Measurements from ENCODE around the gene C1orf159. TPM values are rescaled to one million over a fixed set of nuclear protein-coding genes. Genes with fewer than 3 reads are reported as not detected.

Gene C1orf159
- total RNA-seq, 3 donors from 2014 or later: 22.3 to 27.6 (median 26.8) TPM

DNA sequence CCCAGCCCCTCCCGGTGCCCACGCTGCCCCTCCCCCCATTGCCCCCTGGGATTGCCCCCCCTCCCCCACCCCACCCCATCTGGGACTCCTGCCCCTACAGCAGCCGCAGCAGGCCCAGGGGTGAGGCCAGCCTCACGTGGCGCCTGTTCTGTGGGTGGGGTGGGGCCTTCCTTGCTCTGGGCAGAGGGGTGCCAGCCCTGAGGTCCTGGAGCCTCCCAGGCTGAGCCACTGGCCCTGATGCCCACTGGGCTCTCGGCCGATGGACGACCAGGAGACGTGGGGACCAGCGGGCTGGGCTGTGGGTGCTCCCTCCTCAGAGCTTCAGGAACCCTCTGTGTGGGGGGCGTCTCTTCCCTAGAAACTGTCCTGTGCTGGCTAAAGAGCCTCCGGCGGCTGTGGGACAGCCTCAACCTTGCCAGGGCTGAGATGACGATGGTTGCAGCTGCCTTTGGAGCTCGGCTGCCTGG lies 5.8 kb upstream of the C1orf159 start:
- peaks cover 6% of the 10 kb centered on the region for H3K27me3 Mint-ChIP-seq (ENCODE audit: low read depth)
- no peak overlapping the region for H3K4me3 Mint-ChIP-seq
- H3K4me1 Mint-ChIP-seq (ENCODE audit: low read depth): peaks cover 5% of the 10 kb centered on the region
- H3K9me3 Mint-ChIP-seq: no peaks in the 10 kb centered on the region
- no peaks in the 10 kb centered on the region for H3K36me3 Mint-ChIP-seq (ENCODE audit: insufficient read depth)
- DNase-seq: no peak
- peak; percentile 3 to 21 for ATAC-seq

DNA sequence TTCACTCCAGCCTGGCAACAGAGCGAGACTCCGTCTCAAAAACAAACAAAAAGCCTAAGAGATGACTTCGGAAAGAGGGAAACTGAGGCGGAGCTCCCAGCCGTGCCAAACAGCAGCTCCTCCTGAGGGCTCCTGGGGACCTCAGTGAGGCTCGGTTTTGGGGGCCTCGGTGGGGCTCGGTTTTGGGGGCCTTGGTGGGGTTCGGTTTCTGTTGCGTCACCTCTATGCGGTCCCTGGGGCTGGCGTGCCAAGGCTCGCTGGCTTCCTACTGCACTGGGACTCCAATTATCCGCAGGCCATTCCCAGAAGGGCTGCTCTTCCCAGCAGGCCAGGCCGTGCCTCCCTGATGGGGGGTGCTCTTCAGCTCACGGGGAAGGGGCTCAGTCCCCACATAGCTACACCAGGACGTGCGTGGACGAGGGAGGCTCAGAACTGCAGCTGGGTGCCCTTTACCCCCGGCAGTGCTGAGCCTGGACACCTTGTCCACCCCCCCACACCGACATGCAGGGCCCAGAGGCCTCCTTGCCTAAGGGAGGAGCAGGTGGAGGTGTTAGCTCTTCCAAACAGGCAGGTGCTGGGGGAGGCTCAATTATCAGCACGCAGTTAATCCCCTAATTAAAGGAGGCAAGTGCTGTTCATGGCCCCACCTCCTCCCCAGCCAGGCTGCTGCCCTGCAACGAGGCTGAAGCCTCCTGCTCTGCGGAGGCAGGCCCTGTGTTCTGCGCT lies 5.1 kb upstream of the C1orf159 start:
- no peak for ATAC-seq
- no peaks in the 10 kb centered on the region for H3K9me3 Mint-ChIP-seq
- H3K4me3 Mint-ChIP-seq: no peak overlapping the region
- peaks cover 6% of the 10 kb centered on the region for H3K27me3 Mint-ChIP-seq (ENCODE audit: low read depth)
- DNase-seq: no peak
- H3K4me1 Mint-ChIP-seq (ENCODE audit: low read depth): peaks cover 5% of the 10 kb centered on the region
- H3K36me3 Mint-ChIP-seq (ENCODE audit: insufficient read depth): no peaks in the 10 kb centered on the region

- ATAC-seq: no peak
- Mint-ChIP-seq H3K9me3 (no peaks in the 10 kb centered on the region), H3K4me1 (ENCODE audit: low read depth) (peaks cover 6% of the 10 kb centered on the region), H3K36me3 (ENCODE audit: insufficient read depth) (no peaks in the 10 kb centered on the region), H3K27me3 (ENCODE audit: low read depth) (peaks cover 6% of the 10 kb centered on the region), H3K4me3 (no peak overlapping the region)
- DNase-seq: no peak
These were observed 4.2 kb upstream of the C1orf159 start for GRCh38 chr1:1120096-1120495.

GRCh38 chr1:1119272-1119890 lies 3.5 kb upstream of the C1orf159 start:
- DNase-seq: no peak
- no peaks in the 10 kb centered on the region for H3K9me3 Mint-ChIP-seq
- H3K4me1 Mint-ChIP-seq (ENCODE audit: low read depth): peaks cover 10% of the 10 kb centered on the region
- no peak overlapping the region for H3K4me3 Mint-ChIP-seq
- H3K36me3 Mint-ChIP-seq (ENCODE audit: insufficient read depth): no peaks in the 10 kb centered on the region
- peaks cover 6% of the 10 kb centered on the region for H3K27me3 Mint-ChIP-seq (ENCODE audit: low read depth)
- ATAC-seq: no peak

GRCh38 chr1:1118876-1119220 lies 3.0 kb upstream of the C1orf159 start:
- peaks cover 6% of the 10 kb centered on the region for H3K27me3 Mint-ChIP-seq (ENCODE audit: low read depth)
- no peaks in the 10 kb centered on the region for H3K36me3 Mint-ChIP-seq (ENCODE audit: insufficient read depth)
- ATAC-seq (no peak), DNase-seq (no peak)
- peaks cover 10% of the 10 kb centered on the region for H3K4me1 Mint-ChIP-seq (ENCODE audit: low read depth)
- H3K4me3 Mint-ChIP-seq: no peak overlapping the region
- no peaks in the 10 kb centered on the region for H3K9me3 Mint-ChIP-seq

DNA sequence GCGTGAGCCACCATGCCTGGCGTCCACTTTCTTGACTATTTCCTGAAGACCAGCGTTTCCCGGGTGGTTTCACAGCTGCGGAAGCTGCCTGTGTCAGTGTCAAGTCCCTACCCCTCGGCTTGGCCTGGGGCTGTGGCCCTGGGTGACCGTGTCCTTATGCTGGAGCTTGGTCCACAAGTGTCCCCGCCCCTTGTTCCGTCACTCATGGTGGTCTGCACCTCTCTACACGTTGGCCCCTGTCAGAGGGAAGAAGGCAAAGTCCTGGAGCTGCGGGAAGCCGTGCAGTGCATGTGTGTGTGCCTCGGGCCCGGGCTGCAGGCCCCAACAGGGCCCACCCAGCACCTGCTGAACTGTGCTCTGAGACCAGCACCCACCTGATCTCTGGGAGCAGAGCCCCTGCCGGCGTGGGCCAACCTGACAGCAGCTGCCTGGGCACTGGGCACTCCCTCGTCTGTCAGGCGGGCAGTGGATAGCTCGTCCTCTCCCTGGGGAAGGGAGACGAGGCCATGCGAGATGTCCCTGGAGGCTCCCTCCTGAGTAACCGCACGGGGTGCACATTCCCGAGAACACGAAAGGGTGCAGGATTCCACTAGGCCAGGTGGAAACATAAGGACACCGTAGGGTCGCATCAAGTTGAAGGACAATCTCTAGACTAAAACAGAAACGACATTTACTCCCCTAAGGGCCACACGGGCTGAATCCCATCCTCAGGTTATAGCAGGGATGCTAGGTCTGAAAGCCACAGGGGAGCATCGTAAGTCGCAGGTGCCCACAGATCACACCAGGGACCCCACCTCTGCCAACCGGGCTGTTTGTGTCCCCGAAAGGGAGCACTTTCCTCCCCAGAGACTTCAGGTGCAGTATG lies 2.4 kb upstream of the C1orf159 start:
- no peak for DNase-seq
- peaks cover 2% of the 10 kb centered on the region for H3K36me3 Mint-ChIP-seq (ENCODE audit: insufficient read depth)
- peaks cover 6% of the 10 kb centered on the region for H3K27me3 Mint-ChIP-seq (ENCODE audit: low read depth)
- peaks cover 5% of the 10 kb centered on the region for H3K4me1 Mint-ChIP-seq (ENCODE audit: low read depth)
- H3K4me3 Mint-ChIP-seq: no peak overlapping the region
- ATAC-seq: no peak
- peaks cover 3% of the 10 kb centered on the region for H3K9me3 Mint-ChIP-seq

GRCh38 chr1:1117469-1117831 lies 1.6 kb upstream of the C1orf159 start:
- Mint-ChIP-seq H3K4me1 (ENCODE audit: low read depth) (peaks cover 5% of the 10 kb centered on the region), H3K36me3 (ENCODE audit: insufficient read depth) (peaks cover 7% of the 10 kb centered on the region), H3K27me3 (ENCODE audit: low read depth) (peaks cover 6% of the 10 kb centered on the region), H3K9me3 (peaks cover 3% of the 10 kb centered on the region), H3K4me3 (peak overlapping the region; percentile 53)
- ATAC-seq (no peak), DNase-seq (no peak)

DNA sequence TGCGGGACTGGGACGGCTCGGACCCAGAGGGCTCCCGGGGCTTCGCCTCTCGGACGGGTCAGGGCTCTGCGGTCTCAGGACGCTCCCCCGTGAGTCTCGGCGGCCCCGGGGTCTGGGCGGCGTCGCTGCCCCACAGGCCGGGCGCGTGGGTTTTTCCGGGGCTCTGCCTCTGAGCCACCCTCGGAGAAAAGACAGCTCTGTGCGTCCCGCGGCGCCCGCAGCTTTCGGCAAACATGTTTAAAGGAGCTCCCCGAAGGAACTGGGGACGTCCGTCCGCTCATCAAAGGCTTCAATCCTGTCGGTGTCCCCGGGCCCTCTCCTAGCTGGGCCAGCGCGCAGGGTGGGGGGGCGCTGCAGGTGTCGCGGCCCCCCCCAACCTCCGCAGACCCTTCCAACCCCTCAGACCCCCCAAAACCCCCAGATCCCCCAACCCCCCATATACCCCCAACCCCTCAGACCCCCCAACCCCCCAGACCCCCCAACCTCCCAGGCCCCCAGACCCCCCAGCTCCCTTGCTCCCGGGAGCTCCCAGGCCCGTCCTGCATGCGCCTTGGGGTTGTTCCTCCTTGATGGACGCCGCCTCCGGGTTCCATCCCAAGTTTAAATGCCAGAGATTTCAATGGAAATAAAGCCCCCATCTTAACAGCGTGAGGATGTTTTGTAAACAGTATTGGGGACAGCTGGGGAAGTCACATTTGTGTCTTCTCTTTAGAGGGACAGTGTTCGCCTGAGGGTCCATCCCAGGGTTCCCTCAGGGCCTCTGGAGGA lies 996 bp upstream of the C1orf159 start:
- Mint-ChIP-seq H3K9me3 (peaks cover 3% of the 10 kb centered on the region), H3K36me3 (ENCODE audit: insufficient read depth) (peaks cover 11% of the 10 kb centered on the region), H3K4me1 (ENCODE audit: low read depth) (peaks cover 5% of the 10 kb centered on the region), H3K4me3 (peak overlapping the region; percentile 53), H3K27me3 (ENCODE audit: low read depth) (peaks cover 6% of the 10 kb centered on the region)
- peak; percentile 42 for DNase-seq
- ATAC-seq: peak; percentile 5 to 15

- ATAC-seq (no peak), DNase-seq (no peak)
- peaks cover 11% of the 10 kb centered on the region for H3K36me3 Mint-ChIP-seq (ENCODE audit: insufficient read depth)
- H3K27me3 Mint-ChIP-seq (ENCODE audit: low read depth): peaks cover 6% of the 10 kb centered on the region
- H3K4me1 Mint-ChIP-seq (ENCODE audit: low read depth): peaks cover 5% of the 10 kb centered on the region
- peak overlapping the region; percentile 84 for H3K4me3 Mint-ChIP-seq
- peaks cover 3% of the 10 kb centered on the region for H3K9me3 Mint-ChIP-seq
These were observed 628 bp downstream of the C1orf159 start for GRCh38 chr1:1115136-1115785.

DNA sequence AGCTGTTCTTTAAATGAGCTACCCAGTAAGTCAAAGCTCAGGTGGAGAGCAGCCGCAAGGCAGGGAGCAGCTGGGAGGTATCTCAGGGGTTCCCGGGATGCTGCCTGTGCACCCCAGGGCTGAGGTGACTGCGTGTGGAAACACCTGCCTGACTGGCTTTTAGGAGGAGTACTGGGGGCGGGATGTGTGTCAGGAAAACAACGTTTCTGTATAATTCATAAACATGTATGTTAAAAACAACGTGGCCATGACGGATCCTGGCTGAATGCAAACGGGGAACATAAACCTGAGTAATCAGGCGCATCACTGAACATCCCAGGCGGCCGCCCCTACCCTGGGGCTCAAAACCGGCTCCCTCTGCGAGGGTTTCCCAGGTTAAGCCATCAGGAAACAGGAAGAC lies 1.5 kb downstream of the C1orf159 start:
- H3K9me3 Mint-ChIP-seq: peaks cover 3% of the 10 kb centered on the region
- H3K27me3 Mint-ChIP-seq (ENCODE audit: low read depth): peaks cover 6% of the 10 kb centered on the region
- H3K4me1 Mint-ChIP-seq (ENCODE audit: low read depth): peaks cover 5% of the 10 kb centered on the region
- peak overlapping the region; percentile 84 for H3K4me3 Mint-ChIP-seq
- peaks cover 11% of the 10 kb centered on the region for H3K36me3 Mint-ChIP-seq (ENCODE audit: insufficient read depth)
- DNase-seq (no peak), ATAC-seq (no peak)

GRCh38 chr1:1112237-1112985 lies 3.5 kb downstream of the C1orf159 start:
- DNase-seq (no peak), ATAC-seq (no peak)
- Mint-ChIP-seq H3K9me3 (peaks cover 3% of the 10 kb centered on the region), H3K27me3 (ENCODE audit: low read depth) (no peaks in the 10 kb centered on the region), H3K4me1 (ENCODE audit: low read depth) (peaks cover 10% of the 10 kb centered on the region), H3K36me3 (ENCODE audit: insufficient read depth) (peaks cover 11% of the 10 kb centered on the region), H3K4me3 (no peak overlapping the region)

DNA sequence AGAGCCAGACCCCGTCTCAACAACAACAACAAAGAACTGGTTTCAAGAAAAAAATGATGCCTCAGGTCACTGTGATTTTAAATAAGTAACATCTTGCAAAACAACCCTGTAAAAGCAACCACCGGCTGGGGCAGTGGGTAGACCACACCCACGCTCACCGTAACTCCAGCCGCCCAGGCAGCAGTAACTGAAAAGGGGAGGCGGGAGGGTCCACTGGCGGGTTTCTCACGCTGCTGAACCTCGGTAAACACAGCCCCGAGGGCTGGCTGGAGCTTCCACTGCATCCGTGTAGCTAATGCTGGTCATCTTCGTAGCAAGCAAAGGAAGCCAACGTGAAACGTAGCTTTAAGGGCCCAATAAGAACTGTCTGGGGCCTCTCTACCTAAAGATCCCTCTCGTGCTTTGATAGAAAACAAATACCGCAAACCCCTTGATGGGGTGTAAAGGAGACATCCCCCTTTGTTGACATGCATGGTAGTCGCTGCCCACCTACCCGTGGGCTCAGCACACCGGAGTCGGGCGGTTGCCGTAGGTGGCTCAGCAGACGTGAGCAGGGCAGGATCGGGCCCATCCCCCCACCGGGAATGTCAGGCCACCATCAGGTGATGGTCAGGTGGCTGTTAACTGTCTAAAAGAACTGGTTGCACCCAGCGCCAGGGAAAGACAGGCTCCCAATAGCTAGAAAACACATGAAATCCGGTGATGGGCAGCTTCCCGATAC lies 4.2 kb downstream of the C1orf159 start:
- no peak for DNase-seq
- peaks cover 12% of the 10 kb centered on the region for H3K4me1 Mint-ChIP-seq (ENCODE audit: low read depth)
- H3K27me3 Mint-ChIP-seq (ENCODE audit: low read depth): no peaks in the 10 kb centered on the region
- peaks cover 11% of the 10 kb centered on the region for H3K36me3 Mint-ChIP-seq (ENCODE audit: insufficient read depth)
- H3K4me3 Mint-ChIP-seq: no peak overlapping the region
- H3K9me3 Mint-ChIP-seq: peaks cover 3% of the 10 kb centered on the region
- no peak for ATAC-seq

GRCh38 chr1:1110561-1110971 lies 5.3 kb downstream of the C1orf159 start:
- ATAC-seq (no peak), DNase-seq (no peak)
- H3K27me3 Mint-ChIP-seq (ENCODE audit: low read depth): no peaks in the 10 kb centered on the region
- H3K4me3 Mint-ChIP-seq: no peak overlapping the region
- H3K9me3 Mint-ChIP-seq: peaks cover 3% of the 10 kb centered on the region
- H3K4me1 Mint-ChIP-seq (ENCODE audit: low read depth): peaks cover 12% of the 10 kb centered on the region
- H3K36me3 Mint-ChIP-seq (ENCODE audit: insufficient read depth): peaks cover 11% of the 10 kb centered on the region
